CD4-positive, alpha-beta T cell (primary cell): ENCODE data around the gene FAM171A1. TPM values are rescaled to one million over a fixed set of nuclear protein-coding genes. Genes with fewer than 3 reads are reported as not detected.

Experiments used
- ATAC-seq: fragments of 200-7000 bp; cut with Tn5 transposase; one replicate; pipeline ENCODE4 v1.10.0; 2022; ENCODE audit warnings: mild to moderate bottlenecking; ENCODE audit not compliant: poor library complexity
- CTCF ChIA-PET: fragments of 350-600 bp; sonication (Branson Sonifier 250); formaldehyde crosslinking; loops from one replicate; lab custom pipeline; 2021; ENCODE audit warnings: antibody characterized with exemption, inconsistent platforms; lab: Charles Lee
- POLR2A ChIA-PET: fragments of 350-600 bp; sonication (Branson Sonifier 250); formaldehyde crosslinking; loops from one replicate; lab custom pipeline; 2021; ENCODE audit warnings: antibody characterized with exemption, inconsistent platforms; lab: Charles Lee
- DNase-seq, 14 experiments: peaks; one replicate each; pipeline ENCODE4 v3.0.0-alpha.2; 2013 to 2020; ENCODE audit warnings: mixed read lengths in 2 of 14
- H3K27ac ChIP-seq, 2 donors: one replicate each; pipeline versions ENCODE4 v1.5.1 to v1.7.0; 2013; ENCODE audit warnings: low read length in 2 of 2, low read depth in 1 of 2, mild to moderate bottlenecking in 1 of 2
- H3K27me3 ChIP-seq, 2 experiments: 1 replicate in 1 of 2; 2 replicates in 1 of 2; pipeline versions ENCODE4 v1.6.1 to v1.7.0; 2013; ENCODE audit warnings: low read length in 2 of 2, control low read depth in 1 of 2, mild to moderate bottlenecking in 1 of 2, moderate library complexity in 1 of 2; ENCODE audit not compliant: insufficient read depth in 2 of 2, control insufficient read depth in 1 of 2
- H3K36me3 ChIP-seq: one replicate; pipeline ENCODE4 v1.6.1; 2013; ENCODE audit warnings: low read length, control low read depth; ENCODE audit not compliant: insufficient read depth
- H3K4me1 ChIP-seq: one replicate; pipeline ENCODE4 v1.6.1; 2013; ENCODE audit warnings: low read length, control low read depth; ENCODE audit not compliant: insufficient read depth
- H3K4me3 ChIP-seq: one replicate; pipeline ENCODE4 v1.5.1; 2013; ENCODE audit warnings: mild to moderate bottlenecking, low read length, moderate library complexity
- H3K9me3 ChIP-seq, 2 experiments: 1 replicate in 1 of 2; 2 replicates in 1 of 2; pipeline versions ENCODE4 v1.6.1 to v1.7.0; 2013; ENCODE audit warnings: low read length in 2 of 2, mild to moderate bottlenecking in 2 of 2, control low read depth in 1 of 2, moderate library complexity in 1 of 2; ENCODE audit not compliant: control insufficient read depth in 1 of 2, insufficient read depth in 1 of 2
- H3K27ac Mint-ChIP-seq: one replicate; pipeline ENCODE4 v1.8.0; 2020; ENCODE audit warnings: mixed read lengths
- H3K27me3 Mint-ChIP-seq: one replicate; pipeline ENCODE4 v1.8.0; 2021; ENCODE audit warnings: mixed read lengths
- H3K36me3 Mint-ChIP-seq: one replicate; pipeline ENCODE4 v1.8.0; 2021; ENCODE audit warnings: low read depth, mixed read lengths
- H3K4me1 Mint-ChIP-seq: one replicate; pipeline ENCODE4 v1.8.0; 2021; ENCODE audit warnings: low read depth, mixed read lengths
- H3K4me3 Mint-ChIP-seq: one replicate; pipeline ENCODE4 v1.8.0; 2020; ENCODE audit warnings: mild to moderate bottlenecking, mixed read lengths
- H3K9me3 Mint-ChIP-seq: one replicate; pipeline ENCODE4 v1.8.0; 2020; ENCODE audit warnings: mixed read lengths
- CTCF ChIP-seq: fragments of 200-600 bp; IDR thresholded peaks from one replicate; pipeline ENCODE4 v1.8.0; 2022; ENCODE audit warnings: antibody characterized with exemption, mild to moderate bottlenecking
- intact Hi-C, 2 experiments: fragments of 100-400 bp; cut with DNase I in 1 of 2; cut with micrococcal nuclease in 1 of 2; formaldehyde crosslinking; loops; one replicate each; pipeline versions ENCODE4 v1.15.1 to v1.9.0; 2023 to 2025; cut with DNase I, micrococcal nuclease
- total RNA-seq, 174 experiments: library from RNA in 2 of 174; stranded (reverse) in 2 of 174; gene quantifications; one replicate each; pipeline ENCODE4 v1.2.3 and lab custom pipeline; 2021 to 2026

The FAM171A1 gene
- total RNA-seq, 2 experiments from 2014 or later = 1.8 to 2.6 TPM

DNA sequence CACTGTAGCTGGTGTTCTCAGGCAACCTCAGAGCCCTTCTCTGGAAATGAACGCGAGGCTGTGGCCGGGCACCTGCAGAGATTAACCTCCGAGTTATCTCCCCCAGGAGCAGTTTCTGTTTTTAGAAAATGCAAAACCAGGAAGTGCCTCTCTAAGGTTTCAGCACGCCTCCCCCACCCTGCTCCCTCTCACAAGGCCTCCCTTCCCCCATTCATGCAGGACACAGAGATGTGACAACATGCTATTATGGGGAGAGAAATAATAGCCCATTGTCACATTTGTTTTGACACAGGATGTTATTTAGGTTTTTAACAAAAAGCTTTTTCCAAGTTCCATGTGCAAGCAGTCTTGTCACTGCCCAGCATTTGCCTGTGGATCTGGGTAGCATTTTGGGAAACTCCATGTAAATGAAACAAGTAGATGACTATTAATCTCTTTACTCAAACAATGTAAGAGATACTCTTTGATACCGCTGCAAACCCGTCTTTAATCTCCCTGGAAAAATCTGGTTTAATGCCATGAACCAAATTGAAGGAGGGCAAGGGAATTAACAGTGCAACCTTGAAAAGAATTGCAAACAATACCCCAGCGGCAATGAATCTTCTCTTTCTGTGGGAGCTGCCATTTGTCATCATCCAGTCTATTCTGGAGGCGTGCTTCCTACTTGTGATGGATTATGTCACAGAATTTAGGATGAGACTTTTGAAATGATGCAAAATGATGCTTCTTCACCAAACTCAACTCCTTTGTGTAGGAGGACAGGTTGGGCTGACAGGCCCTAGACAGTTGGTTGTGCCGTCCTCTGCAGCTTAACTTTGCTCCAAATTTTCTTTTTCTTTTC is 116.1 kb downstream of the FAM171A1 start:
- ChIA-PET CTCF (no interaction called here), POLR2A (interaction anchor here (1.5 to 1.9 kb wide), 2 partner anchors 86 to 89 kb away, joined by 3 to 5 read pairs; partner anchors contain the start of gene NMT2)
- no peaks in the 10 kb centered on the region for H3K27me3 Mint-ChIP-seq
- H3K4me3 Mint-ChIP-seq = peak overlapping the region; percentile 98
- peak overlapping the region; percentile 81 for H3K4me3 ChIP-seq
- no peaks in the 10 kb centered on the region for H3K27me3 ChIP-seq
- H3K9me3 Mint-ChIP-seq = no peaks in the 10 kb centered on the region
- intact Hi-C loops = no loop called here
- ATAC-seq (peak; percentile 60), DNase-seq (peak in 9 of 14 experiments; percentile 4 to 49 (median 20))
- peaks cover 22% of the 10 kb centered on the region for H3K4me1 ChIP-seq
- H3K36me3 Mint-ChIP-seq = peaks cover 11% of the 10 kb centered on the region
- peaks cover 44% of the 10 kb centered on the region for H3K4me1 Mint-ChIP-seq
- no peaks in the 10 kb centered on the region for H3K9me3 ChIP-seq
- H3K27ac ChIP-seq = no peak overlapping the region
- peak overlapping the region; percentile 86 for H3K27ac Mint-ChIP-seq
- no peaks in the 10 kb centered on the region for H3K36me3 ChIP-seq
- TF ChIP-seq CTCF = no peak

GRCh38 chr10:15253951-15254807 is 116.9 kb downstream of the FAM171A1 start:
- Mint-ChIP-seq H3K36me3 (peaks cover 14% of the 10 kb centered on the region), H3K4me1 (peaks cover 48% of the 10 kb centered on the region), H3K27me3 (no peaks in the 10 kb centered on the region), H3K4me3 (peak overlapping the region; percentile 98), H3K9me3 (no peaks in the 10 kb centered on the region), H3K27ac (peak overlapping the region; percentile 86)
- Histone ChIP-seq H3K36me3 (no peaks in the 10 kb centered on the region), H3K4me1 (peaks cover 22% of the 10 kb centered on the region), H3K27me3 (no peaks in the 10 kb centered on the region), H3K4me3 (peak overlapping the region; percentile 81), H3K27ac (no peak overlapping the region), H3K9me3 (no peaks in the 10 kb centered on the region)
- CTCF ChIA-PET = interaction anchor here (0.5 to 0.6 kb wide), 2 partner anchors 123 to 125 kb away, joined by 3 to 5 read pairs; no protein-coding TSS in a partner anchor
- ATAC-seq (peak; percentile 52), DNase-seq (peak in 1 of 14 experiments; percentile 37)
- POLR2A ChIA-PET = interaction anchor here (0.6 to 1.9 kb wide), 4 partner anchors 10 to 342 kb away, joined by 3 to 5 read pairs (median 4); partner anchors contain the start of gene NMT2
- intact Hi-C loops = no loop called here
- no peak for TF ChIP-seq CTCF

DNA sequence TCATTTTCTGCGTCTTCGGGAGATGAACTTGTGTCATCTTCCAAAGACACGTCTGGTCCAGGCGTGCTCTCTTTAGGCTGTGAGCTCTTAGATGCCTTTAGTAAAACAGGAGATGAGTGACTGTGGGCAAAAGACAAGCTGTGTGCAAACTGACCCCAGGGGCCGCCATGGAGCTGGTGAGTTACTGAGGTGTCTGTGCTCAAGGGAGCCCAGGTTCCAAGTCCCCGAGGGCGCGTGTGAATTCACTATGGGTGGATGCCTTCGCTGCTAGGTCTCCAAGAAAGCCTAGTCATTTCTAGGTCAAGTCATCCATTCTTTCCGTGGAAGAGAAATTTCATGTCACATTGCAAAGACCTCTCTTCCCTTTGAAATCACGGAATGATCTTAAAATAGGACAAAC is 118.7 kb downstream of the FAM171A1 start:
- Mint-ChIP-seq H3K27ac (peak overlapping the region; percentile 36), H3K4me3 (no peak overlapping the region), H3K27me3 (no peaks in the 10 kb centered on the region), H3K36me3 (peaks cover 28% of the 10 kb centered on the region), H3K9me3 (no peaks in the 10 kb centered on the region), H3K4me1 (peaks cover 48% of the 10 kb centered on the region)
- H3K4me3 ChIP-seq = no peak overlapping the region
- ATAC-seq = no peak
- peaks cover 22% of the 10 kb centered on the region for H3K4me1 ChIP-seq
- no peak for DNase-seq
- H3K27ac ChIP-seq = no peak overlapping the region
- intact Hi-C loops = no loop called here
- no peak for TF ChIP-seq CTCF
- H3K9me3 ChIP-seq = no peaks in the 10 kb centered on the region
- H3K27me3 ChIP-seq = no peaks in the 10 kb centered on the region
- ChIA-PET POLR2A (no interaction called here), CTCF (no interaction called here)
- peaks cover 4% of the 10 kb centered on the region for H3K36me3 ChIP-seq
